Anterior cingulate cortex (tissue), 58 donors: Measurements from ENCODE around the gene ANXA1.

Source experiments
- DNase-seq, 58 donors: peaks; one replicate each; lab custom pipeline; 2025; lab: John Stamatoyannopoulos, UW

ANXA1 gene, protein sequence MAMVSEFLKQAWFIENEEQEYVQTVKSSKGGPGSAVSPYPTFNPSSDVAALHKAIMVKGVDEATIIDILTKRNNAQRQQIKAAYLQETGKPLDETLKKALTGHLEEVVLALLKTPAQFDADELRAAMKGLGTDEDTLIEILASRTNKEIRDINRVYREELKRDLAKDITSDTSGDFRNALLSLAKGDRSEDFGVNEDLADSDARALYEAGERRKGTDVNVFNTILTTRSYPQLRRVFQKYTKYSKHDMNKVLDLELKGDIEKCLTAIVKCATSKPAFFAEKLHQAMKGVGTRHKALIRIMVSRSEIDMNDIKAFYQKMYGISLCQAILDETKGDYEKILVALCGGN

GRCh38 chr9:73151653-73152542 lies at the start of gene ANXA1:
Gene ANXA1, plus strand, starts transcription at chr9:73151865. Its CDS starts 6,671 bp downstream, at chr9:73158536.
- no peak for DNase-seq

DNA sequence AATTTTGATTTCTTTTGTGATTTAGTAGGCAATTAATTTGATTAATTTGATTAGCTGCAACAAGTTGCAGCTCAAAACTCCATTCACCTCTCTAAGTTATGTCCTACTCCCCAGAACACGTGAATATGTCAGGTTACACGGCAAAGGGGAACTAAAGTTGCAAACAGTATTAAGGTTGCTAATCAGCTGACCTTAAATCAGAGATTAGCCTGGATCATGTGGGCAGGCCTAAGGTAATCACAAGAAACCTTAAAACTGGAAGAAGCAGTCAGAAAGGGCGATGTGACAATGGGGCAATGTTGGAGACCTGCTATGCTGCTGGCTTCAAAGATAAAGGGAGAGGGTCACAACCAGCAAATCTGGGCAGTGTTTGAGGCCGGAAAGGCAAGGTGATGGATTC lies 47.3 kb upstream of the ANXA1 start:
- no peak for DNase-seq

GRCh38 chr9:73104921-73105320 lies 46.7 kb upstream of the ANXA1 start:
- DNase-seq, result no peak

- DNase-seq, result peak in 12 of 58 donors; percentile 0 to 31 (median 4)
Measured at GRCh38 chr9:73107489-73108069, 44.1 kb upstream of the ANXA1 start.

GRCh38 chr9:73114058-73114457 lies 37.6 kb upstream of the ANXA1 start:
- no peak for DNase-seq

DNA sequence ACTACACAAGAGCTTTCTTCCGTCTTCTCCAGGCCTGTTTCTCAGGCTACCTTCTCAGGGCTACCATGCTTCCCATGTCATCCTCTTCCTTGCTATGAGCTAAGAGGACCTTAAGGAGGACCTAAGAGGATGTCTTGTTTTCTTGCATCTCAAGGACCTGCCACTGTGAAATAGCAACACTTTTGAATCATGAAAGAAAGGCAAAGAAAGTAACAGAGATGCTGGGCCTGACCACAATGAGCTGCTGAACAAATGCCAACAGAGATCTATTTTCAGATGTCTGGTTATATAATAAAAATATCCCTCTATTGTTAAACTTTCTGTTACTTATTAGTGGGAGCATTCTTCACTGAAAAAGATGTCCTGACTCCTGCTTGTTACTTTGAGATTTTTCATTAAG lies 36.7 kb upstream of the ANXA1 start:
- no peak for DNase-seq

DNA sequence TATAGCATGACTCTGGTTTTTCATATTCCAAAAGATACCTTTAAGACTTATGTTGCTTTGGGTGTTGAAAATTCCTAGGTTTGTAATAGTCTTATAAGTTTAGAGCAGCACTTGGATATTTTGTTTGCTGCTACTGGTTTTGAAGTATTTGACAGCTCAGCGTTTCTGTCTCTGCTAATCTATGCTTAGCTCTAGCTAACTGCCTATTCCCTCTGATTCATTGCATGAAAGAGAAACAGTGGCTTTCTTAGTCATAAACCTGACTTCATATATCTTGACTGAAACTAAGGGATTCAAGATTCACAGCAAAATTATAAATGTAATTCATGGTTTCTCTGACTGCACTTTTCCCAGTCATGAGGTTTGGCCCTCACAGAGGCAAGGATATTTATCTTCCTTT lies 35.6 kb upstream of the ANXA1 start:
- no peak for DNase-seq

GRCh38 chr9:73116880-73117279 lies 34.8 kb upstream of the ANXA1 start:
- DNase-seq, result no peak

GRCh38 chr9:73118286-73118685 lies 33.4 kb upstream of the ANXA1 start:
- no peak for DNase-seq

GRCh38 chr9:73118898-73119554 lies 32.6 kb upstream of the ANXA1 start:
- DNase-seq, result no peak

- DNase-seq, result no peak
Measured at GRCh38 chr9:73121375-73121935, 30.2 kb upstream of the ANXA1 start.

GRCh38 chr9:73125651-73126050 lies 26.0 kb upstream of the ANXA1 start:
- no peak for DNase-seq

DNA sequence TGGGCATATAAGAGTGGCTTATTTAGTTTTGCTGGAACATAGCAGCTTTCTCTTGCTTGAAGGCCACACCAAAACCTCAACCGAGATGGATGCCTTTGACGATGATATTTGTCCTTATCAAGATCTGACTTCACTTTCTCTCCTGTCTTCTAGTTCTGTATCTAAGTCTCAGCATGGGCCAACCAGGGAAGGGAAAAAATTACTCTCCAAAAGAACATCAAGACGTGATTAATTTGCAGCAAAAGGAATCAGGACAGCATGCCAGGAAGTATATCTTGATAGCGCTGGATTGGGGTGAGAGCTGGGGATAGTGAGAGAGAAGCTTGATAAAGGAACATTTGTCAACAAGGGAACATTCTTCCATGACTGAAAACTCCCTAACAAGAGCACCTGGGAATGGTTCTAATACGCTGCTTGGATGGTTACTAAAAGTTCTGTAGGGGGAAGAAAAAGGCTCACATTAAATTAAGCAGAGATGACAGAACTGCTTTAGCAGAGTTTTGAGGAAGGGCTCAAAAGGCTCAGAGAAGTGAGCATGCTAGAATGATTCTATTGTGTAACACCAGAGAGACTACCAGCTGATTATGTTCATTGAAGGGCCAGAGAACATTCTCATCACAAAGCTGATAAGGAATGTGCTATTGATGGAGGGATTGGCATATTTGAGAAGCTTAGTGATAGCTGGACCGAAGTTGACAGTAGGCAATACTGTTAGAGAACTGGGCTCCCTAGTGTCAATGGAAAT lies 21.6 kb upstream of the ANXA1 start:
- no peak for DNase-seq

GRCh38 chr9:73131461-73131860 lies 20.2 kb upstream of the ANXA1 start:
- no peak for DNase-seq

- DNase-seq, result peak in 47 of 58 donors; percentile 5 to 77 (median 23)
Measured at GRCh38 chr9:73132034-73132776, 19.5 kb upstream of the ANXA1 start.

DNA sequence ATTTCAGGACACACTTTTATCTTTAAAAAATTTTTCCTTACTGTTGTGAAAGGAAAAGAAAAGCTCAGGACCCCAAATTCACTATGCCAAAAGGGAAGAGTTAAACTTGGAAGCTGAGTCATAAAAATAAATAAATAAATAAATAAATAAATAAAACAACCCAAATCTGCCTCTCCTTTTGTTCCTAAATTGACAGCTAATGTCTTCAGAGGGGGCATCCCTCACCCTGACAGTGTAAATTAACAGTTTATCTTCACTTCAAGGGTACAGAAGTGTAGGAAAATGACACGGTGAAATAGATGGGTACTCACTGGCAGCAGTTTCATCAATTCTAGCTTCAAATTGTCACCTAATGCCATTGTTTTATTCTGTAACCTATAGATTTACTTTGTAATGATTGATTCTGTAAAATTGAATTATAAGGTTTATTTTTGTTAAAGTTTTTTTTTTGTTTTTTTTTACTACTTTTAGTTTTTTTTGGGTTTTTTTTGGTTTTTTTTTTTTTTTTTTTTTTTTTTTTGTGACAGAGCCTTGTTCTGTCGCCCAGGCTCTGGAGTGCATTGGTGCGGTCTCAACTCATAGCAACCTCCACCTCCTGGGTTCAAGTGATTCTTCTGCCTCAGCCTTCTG lies 18.5 kb upstream of the ANXA1 start:
- no peak for DNase-seq

DNA sequence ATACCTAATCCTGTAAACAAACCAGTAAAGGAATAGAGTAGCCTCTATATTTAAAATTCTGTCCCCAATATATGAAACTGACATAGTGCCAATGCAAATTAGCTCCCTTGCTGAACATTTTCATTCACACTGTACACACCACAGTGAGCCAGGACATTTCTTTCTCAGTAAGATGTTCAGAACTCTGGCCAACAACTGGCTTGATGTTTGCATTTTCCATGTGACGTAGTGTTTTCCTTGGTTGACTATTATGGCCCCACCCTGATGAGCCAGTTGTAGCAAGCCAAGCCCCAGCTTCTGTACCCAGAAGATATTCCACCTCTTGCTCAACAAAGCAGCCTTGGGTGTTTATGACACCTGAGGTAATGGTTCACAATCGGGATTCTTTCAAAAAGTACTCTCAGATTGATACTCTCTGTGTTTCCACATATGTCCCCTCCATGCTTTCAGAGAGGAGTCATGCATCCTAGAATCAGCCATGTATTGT lies 17.7 kb upstream of the ANXA1 start:
- DNase-seq, result no peak

GRCh38 chr9:73135394-73135793 lies 16.3 kb upstream of the ANXA1 start:
- no peak for DNase-seq
